ENCODE results near the gene XBP1.

DNA sequence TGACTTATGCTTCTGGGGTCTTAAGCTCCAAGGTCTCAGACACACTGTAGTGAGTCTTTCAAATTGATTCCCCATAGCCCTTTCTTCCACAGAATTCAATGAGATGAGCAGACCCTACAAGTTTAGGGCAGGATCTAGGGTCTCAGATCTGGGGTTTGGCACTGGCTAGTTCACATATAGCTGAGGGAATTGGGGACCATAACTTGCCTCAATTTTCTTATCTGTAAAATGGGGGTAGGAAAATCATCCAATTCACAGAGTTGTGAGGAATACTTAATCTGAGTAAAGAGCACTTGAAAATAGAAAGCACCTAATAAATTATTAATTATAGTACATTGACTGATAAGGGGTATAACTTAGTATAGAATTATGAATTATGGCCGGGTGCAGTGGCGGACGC is 33.7 kb downstream of the XBP1 start:
- TF ChIP-seq, protein P1, sequence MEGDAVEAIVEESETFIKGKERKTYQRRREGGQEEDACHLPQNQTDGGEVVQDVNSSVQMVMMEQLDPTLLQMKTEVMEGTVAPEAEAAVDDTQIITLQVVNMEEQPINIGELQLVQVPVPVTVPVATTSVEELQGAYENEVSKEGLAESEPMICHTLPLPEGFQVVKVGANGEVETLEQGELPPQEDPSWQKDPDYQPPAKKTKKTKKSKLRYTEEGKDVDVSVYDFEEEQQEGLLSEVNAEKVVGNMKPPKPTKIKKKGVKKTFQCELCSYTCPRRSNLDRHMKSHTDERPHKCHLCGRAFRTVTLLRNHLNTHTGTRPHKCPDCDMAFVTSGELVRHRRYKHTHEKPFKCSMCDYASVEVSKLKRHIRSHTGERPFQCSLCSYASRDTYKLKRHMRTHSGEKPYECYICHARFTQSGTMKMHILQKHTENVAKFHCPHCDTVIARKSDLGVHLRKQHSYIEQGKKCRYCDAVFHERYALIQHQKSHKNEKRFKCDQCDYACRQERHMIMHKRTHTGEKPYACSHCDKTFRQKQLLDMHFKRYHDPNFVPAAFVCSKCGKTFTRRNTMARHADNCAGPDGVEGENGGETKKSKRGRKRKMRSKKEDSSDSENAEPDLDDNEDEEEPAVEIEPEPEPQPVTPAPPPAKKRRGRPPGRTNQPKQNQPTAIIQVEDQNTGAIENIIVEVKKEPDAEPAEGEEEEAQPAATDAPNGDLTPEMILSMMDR (IDR thresholded peaks at IDR 0.05), result no peak
- no peak for TF ChIP-seq POLR2A (IDR thresholded peaks at IDR 0.05)

Measured in esophagus squamous epithelium (tissue), 4 donors.